Measurements from ENCODE around the gene RFX4. TPM values are rescaled to one million over a fixed set of nuclear protein-coding genes. Genes with fewer than 3 reads are reported as not detected.

RFX4 gene
- total RNA-seq, 1 donor from 2014 or later = not detected

GRCh38 chr12:106655577-106655976, 72.8 kb downstream of the RFX4 start:
- H3K4me3 ChIP-seq (ENCODE audit: low read depth, low read length) = no peak overlapping the region
- no peak for TF ChIP-seq CTCF (conservative IDR thresholded peaks at IDR 0.05; ENCODE audit: low read depth, low read length)
- DNase-seq (ENCODE audit: low read depth) = no peak

- no peak for TF ChIP-seq CTCF (conservative IDR thresholded peaks at IDR 0.05; ENCODE audit: low read depth, low read length)
- H3K4me3 ChIP-seq (ENCODE audit: low read depth, low read length) = no peak overlapping the region
- no peak for DNase-seq (ENCODE audit: low read depth)
Observed at GRCh38 chr12:106657488-106657887, 74.7 kb downstream of the RFX4 start.

- DNase-seq (ENCODE audit: low read depth) = no peak
- no peak for TF ChIP-seq CTCF (conservative IDR thresholded peaks at IDR 0.05; ENCODE audit: low read depth, low read length)
- no peak overlapping the region for H3K4me3 ChIP-seq (ENCODE audit: low read depth, low read length)
Observed at GRCh38 chr12:106663385-106663784, 80.6 kb downstream of the RFX4 start.

- TF ChIP-seq CTCF (conservative IDR thresholded peaks at IDR 0.05; ENCODE audit: low read depth, low read length) = no peak
Observed at GRCh38 chr12:106669216-106669615, 86.4 kb downstream of the RFX4 start.

GRCh38 chr12:106670131-106670530, 87.3 kb downstream of the RFX4 start:
- TF ChIP-seq CTCF (conservative IDR thresholded peaks at IDR 0.05; ENCODE audit: low read depth, low read length) = no peak
- DNase-seq (ENCODE audit: low read depth) = no peak
- no peak overlapping the region for H3K4me3 ChIP-seq (ENCODE audit: low read depth, low read length)

More at GRCh38 chr12:106669216-106669615, 86.4 kb downstream of the RFX4 start:
- no peak overlapping the region for H3K4me3 ChIP-seq (ENCODE audit: low read depth, low read length)
- no peak for DNase-seq (ENCODE audit: low read depth)

GRCh38 chr12:106671840-106672239, 89.0 kb downstream of the RFX4 start:
- H3K4me3 ChIP-seq (ENCODE audit: low read depth, low read length) = no peak overlapping the region
- no peak for DNase-seq (ENCODE audit: low read depth)
- TF ChIP-seq CTCF (conservative IDR thresholded peaks at IDR 0.05; ENCODE audit: low read depth, low read length) = no peak

- no peak overlapping the region for H3K4me3 ChIP-seq (ENCODE audit: low read depth, low read length)
- no peak for TF ChIP-seq CTCF (conservative IDR thresholded peaks at IDR 0.05; ENCODE audit: low read depth, low read length)
- DNase-seq (ENCODE audit: low read depth) = no peak
Observed at GRCh38 chr12:106672314-106673025, 89.7 kb downstream of the RFX4 start.

Measured in epithelial cell of proximal tubule (primary cell).